Measurements from ENCODE around the gene LDLR. TPM values are rescaled to one million over a fixed set of nuclear protein-coding genes. Genes with fewer than 3 reads are reported as not detected.

Gene LDLR
- total and polyA plus RNA-seq, 2 of the 4 experiments (the other 2 are of a cell fraction), result 45.2 to 53.8 TPM

DNA sequence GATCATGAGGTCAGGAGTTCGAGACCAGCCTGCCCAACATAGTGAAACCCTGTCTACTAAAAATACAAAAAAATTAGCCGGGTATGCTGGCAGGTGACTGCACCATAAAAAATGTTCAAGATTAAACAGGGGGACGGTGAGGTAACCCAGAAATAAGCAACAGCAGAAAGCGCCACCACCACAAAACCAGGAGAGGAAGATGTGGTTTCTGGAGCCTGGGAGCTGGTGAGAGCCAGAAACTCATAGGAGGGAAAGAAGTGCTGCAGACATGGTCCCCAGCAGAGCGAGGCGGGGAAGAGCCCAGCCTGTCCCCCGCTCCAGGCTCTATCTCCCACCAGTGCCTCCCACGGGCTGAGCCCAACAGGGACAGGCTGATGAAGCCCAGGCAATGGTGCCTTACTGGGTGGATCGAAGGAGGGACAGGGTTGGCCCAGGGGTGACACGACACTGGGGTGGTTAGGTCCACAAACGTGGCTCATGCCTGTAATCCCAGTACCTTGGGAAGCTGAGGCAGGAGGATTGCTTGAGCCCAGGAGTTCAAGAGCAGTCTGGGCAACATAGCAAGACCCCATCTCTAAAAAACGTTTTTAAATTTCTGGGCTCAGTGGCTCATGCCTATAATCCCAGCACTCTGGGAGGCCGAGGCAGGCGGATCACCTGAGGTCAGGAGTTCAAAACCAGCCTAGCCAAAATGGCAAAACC, 47.3 kb downstream of the LDLR start:
- peaks cover 13% of the 10 kb centered on the region for H3K36me3 ChIP-seq (ENCODE audit: control insufficient read depth, insufficient read depth, low read length)
- H2BK15ac ChIP-seq (ENCODE audit: low read depth, low read length), result peak overlapping the region; percentile 20; the same call in 1 of the 3 replicates
- no peaks in the 10 kb centered on the region for H3K27me3 ChIP-seq (ENCODE audit: control insufficient read depth, insufficient read depth, low read length)
- TF ChIP-seq BHLHE40 (IDR thresholded peaks at IDR 0.05; ENCODE audit: low read depth, low read length) (no peak), RCOR1 (IDR thresholded peaks at IDR 0.05; ENCODE audit: insufficient replicate concordance, low read length) (no peak), RFX5 (IDR thresholded peaks at IDR 0.05; ENCODE audit: low read depth, low read length) (no peak), POLR2A (IDR thresholded peaks at IDR 0.05; ENCODE audit: low read depth, low read length) (no peak), NFE2L2 (IDR thresholded peaks at IDR 0.05; ENCODE audit: low read depth, low read length) (no peak), MAFK (IDR thresholded peaks at IDR 0.05; ENCODE audit: low read depth, low read length) (no peak), MXI1 (IDR thresholded peaks at IDR 0.05; ENCODE audit: borderline replicate concordance, low read depth, low read length) (no peak), SMC3 (IDR thresholded peaks at IDR 0.05; ENCODE audit: low read depth, low read length) (no peak)
- TF ChIP-seq, protein P1, sequence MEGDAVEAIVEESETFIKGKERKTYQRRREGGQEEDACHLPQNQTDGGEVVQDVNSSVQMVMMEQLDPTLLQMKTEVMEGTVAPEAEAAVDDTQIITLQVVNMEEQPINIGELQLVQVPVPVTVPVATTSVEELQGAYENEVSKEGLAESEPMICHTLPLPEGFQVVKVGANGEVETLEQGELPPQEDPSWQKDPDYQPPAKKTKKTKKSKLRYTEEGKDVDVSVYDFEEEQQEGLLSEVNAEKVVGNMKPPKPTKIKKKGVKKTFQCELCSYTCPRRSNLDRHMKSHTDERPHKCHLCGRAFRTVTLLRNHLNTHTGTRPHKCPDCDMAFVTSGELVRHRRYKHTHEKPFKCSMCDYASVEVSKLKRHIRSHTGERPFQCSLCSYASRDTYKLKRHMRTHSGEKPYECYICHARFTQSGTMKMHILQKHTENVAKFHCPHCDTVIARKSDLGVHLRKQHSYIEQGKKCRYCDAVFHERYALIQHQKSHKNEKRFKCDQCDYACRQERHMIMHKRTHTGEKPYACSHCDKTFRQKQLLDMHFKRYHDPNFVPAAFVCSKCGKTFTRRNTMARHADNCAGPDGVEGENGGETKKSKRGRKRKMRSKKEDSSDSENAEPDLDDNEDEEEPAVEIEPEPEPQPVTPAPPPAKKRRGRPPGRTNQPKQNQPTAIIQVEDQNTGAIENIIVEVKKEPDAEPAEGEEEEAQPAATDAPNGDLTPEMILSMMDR (conservative IDR thresholded peaks at IDR 0.05; ENCODE audit: low read depth, low read length), result no peak
- TF ChIP-seq, protein P2, sequence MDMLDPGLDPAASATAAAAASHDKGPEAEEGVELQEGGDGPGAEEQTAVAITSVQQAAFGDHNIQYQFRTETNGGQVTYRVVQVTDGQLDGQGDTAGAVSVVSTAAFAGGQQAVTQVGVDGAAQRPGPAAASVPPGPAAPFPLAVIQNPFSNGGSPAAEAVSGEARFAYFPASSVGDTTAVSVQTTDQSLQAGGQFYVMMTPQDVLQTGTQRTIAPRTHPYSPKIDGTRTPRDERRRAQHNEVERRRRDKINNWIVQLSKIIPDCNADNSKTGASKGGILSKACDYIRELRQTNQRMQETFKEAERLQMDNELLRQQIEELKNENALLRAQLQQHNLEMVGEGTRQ (IDR thresholded peaks at IDR 0.05; ENCODE audit: low read depth, low read length), result no peak
- TF ChIP-seq, protein P3, sequence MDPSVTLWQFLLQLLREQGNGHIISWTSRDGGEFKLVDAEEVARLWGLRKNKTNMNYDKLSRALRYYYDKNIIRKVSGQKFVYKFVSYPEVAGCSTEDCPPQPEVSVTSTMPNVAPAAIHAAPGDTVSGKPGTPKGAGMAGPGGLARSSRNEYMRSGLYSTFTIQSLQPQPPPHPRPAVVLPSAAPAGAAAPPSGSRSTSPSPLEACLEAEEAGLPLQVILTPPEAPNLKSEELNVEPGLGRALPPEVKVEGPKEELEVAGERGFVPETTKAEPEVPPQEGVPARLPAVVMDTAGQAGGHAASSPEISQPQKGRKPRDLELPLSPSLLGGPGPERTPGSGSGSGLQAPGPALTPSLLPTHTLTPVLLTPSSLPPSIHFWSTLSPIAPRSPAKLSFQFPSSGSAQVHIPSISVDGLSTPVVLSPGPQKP (IDR thresholded peaks at IDR 0.05; ENCODE audit: borderline replicate concordance, low read depth, low read length), result no peak
- intact Hi-C loops (cut with micrococcal nuclease) (loop anchor here (1.0 to 5.0 kb wide), 3 partner anchors 67 to 346 kb away; partner anchors contain the start of gene ELAVL3), in situ Hi-C loops (cut with MboI; ENCODE audit: low sequenced_read_pairs) (no loop called here), dilution Hi-C loops (cut with HindIII; ENCODE audit: low sequenced_read_pairs, unreplicated experiment) (no loop called here)
- no peak overlapping the region for H3K56ac ChIP-seq (ENCODE audit: extremely low read depth, insufficient read depth, low read length)
- H3K18ac ChIP-seq (ENCODE audit: low read depth, low read length), result peak overlapping the region; percentile 9; the same call in 1 of the 2 replicates
- no peak overlapping the region for H3K4me2 ChIP-seq (ENCODE audit: low read depth, low read length)
- H3K79me1 ChIP-seq (ENCODE audit: low read depth in 1 of 2, low read length in 2 of 2), result peaks cover 0 to 36% of the 10 kb centered on the region in 2 experiments; a peak in 2 of 4 replicates
- H2BK120ac ChIP-seq (ENCODE audit: low read depth, low read length), result peak overlapping the region; percentile 68; the same call in 1 of the 2 replicates
- H3K9me3 ChIP-seq (ENCODE audit: control insufficient read depth, insufficient read depth, low read length), result no peaks in the 10 kb centered on the region
- ChIA-PET POLR2A (ENCODE audit: unreplicated experiment) (no interaction called here), CTCF (interaction anchor here (1.0 to 1.4 kb wide), 2 partner anchors 28 to 71 kb away, joined by 4 read pairs; no protein-coding TSS in a partner anchor)
- H2AFZ ChIP-seq (replicated peaks; ENCODE audit: low read length, poor library complexity), result no peak overlapping the region
- H2BK20ac ChIP-seq (ENCODE audit: low read depth, low read length), result peak overlapping the region; percentile 64
- no peak overlapping the region for H4K8ac ChIP-seq (ENCODE audit: low read depth in 2 of 2, low read length in 2 of 2)
- H2AK9ac ChIP-seq (replicated peaks; ENCODE audit: low read depth, low read length, poor library complexity), result peak overlapping the region; percentile 88
- H3K14ac ChIP-seq (replicated peaks; ENCODE audit: low read depth, low read length), result peak overlapping the region; percentile 53; the same call in 1 of the 2 replicates
- H3K4me3 ChIP-seq (ENCODE audit: insufficient read depth, low read depth, low read length), result no peak overlapping the region
- H3K9me1 ChIP-seq (ENCODE audit: insufficient read depth, low read length), result peaks cover 9% of the 10 kb centered on the region
- ATAC-seq (ENCODE audit: low read depth), result no peak
- WGBS, 2 experiments (ENCODE audit: extremely low coverage in 2 of 2, insufficient read length in 1 of 2), result 33% methylated on average over 1 of the region's 14 CpGs; no CpG with 5 or more reads in 1 of the 2 experiments
- H3K23ac ChIP-seq (ENCODE audit: low read depth, low read length), result peak overlapping the region; percentile 51; the same call in 1 of the 2 replicates
- no peak overlapping the region for H3K27ac ChIP-seq (ENCODE audit: insufficient read depth, low read length)
- peak overlapping the region; percentile 61 for H4K91ac ChIP-seq (ENCODE audit: insufficient read depth, low read depth, low read length)
- H3K9ac ChIP-seq (ENCODE audit: low read depth, low read length), result no peak overlapping the region
- DNase-seq, result no peak
- no TSS peak for BruUV-seq (replicated peaks)
- H2AK5ac ChIP-seq (ENCODE audit: low read depth, low read length), result peak overlapping the region; percentile 66; the same call in 1 of the 2 replicates
- H4K20me1 ChIP-seq (ENCODE audit: insufficient read depth, low read length), result peaks cover 10% of the 10 kb centered on the region
- no peak overlapping the region; the same call in 1 of the 2 replicates for H4K5ac ChIP-seq (ENCODE audit: low read depth, low read length)
- H3K4me1 ChIP-seq (ENCODE audit: control insufficient read depth, insufficient read depth, low read length), result peaks cover 18% of the 10 kb centered on the region
- peak overlapping the region; percentile 68 for H3K4ac ChIP-seq (ENCODE audit: low read depth, low read length)
- H2BK5ac ChIP-seq (ENCODE audit: low read depth, low read length, poor library complexity, severe bottlenecking), result peak overlapping the region; percentile 36
